Limb (tissue), 2 donors: Measurements from ENCODE around the gene CISD3.

Experiments used
- DNase-seq, 2 donors: peaks; one replicate each; pipeline ENCODE4 v3.0.0-alpha.2; 2016; ENCODE audit errors: extremely low spot score in 2 of 2

The CISD3 gene

GRCh38 chr17:38773258-38773657, 43.1 kb downstream of the CISD3 start:
- DNase-seq = no peak

GRCh38 chr17:38777641-38778250, 47.6 kb downstream of the CISD3 start:
- DNase-seq = no peak

- no peak for DNase-seq
Observed at GRCh38 chr17:38779965-38780752, 50.0 kb downstream of the CISD3 start.

- DNase-seq = no peak
Observed at GRCh38 chr17:38783227-38783626, 53.1 kb downstream of the CISD3 start.
